Panc1 (cell line): Measurements from ENCODE around the gene EIF2B5. TPM values are rescaled to one million over a fixed set of nuclear protein-coding genes. Genes with fewer than 3 reads are reported as not detected.

Experiments used
- ATAC-seq: fragments of 200-7000 bp; cut with Tn5 transposase; 2 replicates; pipeline ENCODE4 v1.9.1; 2020; ENCODE audit warnings: mild to moderate bottlenecking, moderate library complexity
- BruUV-seq: library from RNA; stranded (reverse); fragments of 400-500 nt; replicated peaks from 2 replicates; lab custom pipeline; 2021; lab: Mats Ljungman, UMichigan
- CTCF ChIA-PET: fragments of 300-600 bp; sonication (Branson Sonifier 250); formaldehyde crosslinking; loops from one replicate; lab custom pipeline; 2022; ENCODE audit warnings: antibody characterized with exemption; lab: Charles Lee
- POLR2A ChIA-PET: fragments of 300-600 bp; sonication (Branson Sonifier 250); formaldehyde crosslinking; loops from one replicate; lab custom pipeline; 2022; ENCODE audit warnings: antibody characterized with exemption; lab: Charles Lee
- DNase-seq: peaks from one replicate; pipeline ENCODE4 v3.0.0-alpha.2; 2010; ENCODE audit warnings: low read depth, low spot score
- H3K27ac ChIP-seq: 2 replicates; pipeline ENCODE4 v1.5.1; 2011; ENCODE audit warnings: mild to moderate bottlenecking, low read length, inconsistent platforms
- H3K27me3 ChIP-seq: fragments of 200-500 bp; sonication (Bioruptor generic); 2 replicates; pipeline ENCODE4 v1.6.0; 2014; ENCODE audit warnings: low read length, inconsistent platforms; ENCODE audit not compliant: control insufficient read depth, insufficient read depth
- H3K36me3 ChIP-seq: fragments of 200-500 bp; sonication (Bioruptor generic); 2 replicates; pipeline ENCODE4 v1.5.1; 2014; ENCODE audit warnings: inconsistent platforms, mild to moderate bottlenecking, low read length, moderate library complexity; ENCODE audit not compliant: control insufficient read depth, insufficient read depth
- H3K4me1 ChIP-seq: 2 replicates; pipeline ENCODE4 v1.5.1; 2011; ENCODE audit warnings: inconsistent platforms, mild to moderate bottlenecking, low read length, moderate library complexity; ENCODE audit not compliant: control insufficient read depth, insufficient read depth
- H3K4me3 ChIP-seq, 2 experiments: 2 replicates each; pipeline ENCODE4 v1.5.1; 2011 to 2012; ENCODE audit warnings: low read depth in 2 of 2, low read length in 2 of 2, mild to moderate bottlenecking in 2 of 2, inconsistent platforms in 1 of 2, moderate library complexity in 1 of 2
- H3K9me3 ChIP-seq: fragments of 200-500 bp; sonication (Bioruptor generic); 2 replicates; pipeline ENCODE4 v1.5.1; 2014; ENCODE audit warnings: low read depth, mild to moderate bottlenecking, inconsistent platforms, low read length, moderate library complexity; ENCODE audit not compliant: control insufficient read depth, insufficient read depth
- CTCF ChIP-seq: fragments of 450-650 bp; IDR thresholded peaks from 2 replicates; pipeline ENCODE4 v1.5.1; 2017; ENCODE audit warnings: mild to moderate bottlenecking
- POLR2AphosphoS5 ChIP-seq: IDR thresholded peaks from 2 replicates; pipeline ENCODE4 v1.6.1; 2012; ENCODE audit warnings: mild to moderate bottlenecking, low read depth, low read length, moderate library complexity
- SIN3A ChIP-seq: IDR thresholded peaks from 2 replicates; pipeline ENCODE4 v1.6.1; 2012; ENCODE audit warnings: low read depth, mild to moderate bottlenecking, low read length, moderate library complexity, borderline replicate concordance; ENCODE audit not compliant: insufficient read depth
- TCF7L2 ChIP-seq: IDR thresholded peaks from 2 replicates; pipeline ENCODE4 v1.6.1; 2011; ENCODE audit warnings: mild to moderate bottlenecking, low read depth, low read length, inconsistent platforms
- in situ Hi-C: cut with HindIII; loops from 2 replicates; pipeline ENCODE4 v1.10.0; 2016; ENCODE audit warnings: low sequenced_read_pairs, low pct_unique_long_range_greater_than_20kb
- intact Hi-C: fragments of 100-400 bp; cut with micrococcal nuclease; formaldehyde crosslinking; loops from one replicate; pipeline ENCODE4 v1.10.0; 2022; ENCODE audit not compliant: unreplicated experiment
- total RNA-seq: library from RNA; stranded (reverse); gene quantifications from one replicate; pipeline ENCODE4 v1.2.1, GENCODE V29; 2021; ENCODE audit not compliant: unreplicated experiment
- TF ChIP-seq, protein P1 (sequence below), 2 experiments: IDR thresholded peaks; 2 replicates each; pipeline ENCODE4 v1.6.1; 2011 to 2012; ENCODE audit warnings: low read depth in 2 of 2, control low read depth in 1 of 2, low read length in 1 of 2, mild to moderate bottlenecking in 1 of 2, moderate library complexity in 1 of 2; ENCODE audit not compliant: insufficient read depth in 1 of 2

Gene EIF2B5
- total RNA-seq, 1 experiment from 2014 or later: 60.2 TPM

DNA sequence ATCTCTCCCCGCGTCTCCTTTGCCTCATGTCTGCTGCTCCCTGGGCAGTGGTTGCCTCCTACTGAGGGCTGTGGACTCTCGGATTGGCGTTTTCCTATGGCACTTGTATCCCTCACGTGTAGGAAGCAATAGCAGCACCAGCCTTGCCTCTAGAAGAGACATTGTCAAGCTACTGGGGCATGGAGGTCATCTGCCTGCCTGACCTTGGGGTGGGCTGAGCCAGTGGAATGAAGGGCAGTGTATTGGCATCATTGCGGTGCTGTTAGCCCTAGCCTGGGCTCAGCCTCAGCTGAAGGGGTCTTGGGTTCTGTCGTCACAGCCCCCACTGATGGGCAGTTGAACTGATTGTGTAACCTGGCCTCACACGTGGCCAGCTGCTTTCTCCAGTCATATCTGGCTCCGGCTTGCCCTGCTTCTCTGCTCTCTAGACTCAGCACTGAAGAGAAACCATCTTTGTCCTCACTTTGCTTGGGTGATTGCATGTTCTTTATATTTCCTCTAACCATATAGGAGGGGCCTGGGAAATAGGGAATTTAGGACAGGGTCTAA is 58.9 kb downstream of the EIF2B5 start:
- H3K36me3 ChIP-seq: peaks cover 27% of the 10 kb centered on the region
- POLR2A ChIA-PET: no interaction called here
- no peaks in the 10 kb centered on the region for H3K27me3 ChIP-seq
- no peak overlapping the region for H3K27ac ChIP-seq
- no peaks in the 10 kb centered on the region for H3K9me3 ChIP-seq
- in situ Hi-C loops (no loop called here), intact Hi-C loops (no loop called here)
- H3K4me1 ChIP-seq: no peaks in the 10 kb centered on the region
- no TSS peak for BruUV-seq
- TF ChIP-seq CTCF (no peak), TCF7L2 (no peak), SIN3A (no peak), POLR2AphosphoS5 (no peak)
- TF ChIP-seq, protein P1, sequence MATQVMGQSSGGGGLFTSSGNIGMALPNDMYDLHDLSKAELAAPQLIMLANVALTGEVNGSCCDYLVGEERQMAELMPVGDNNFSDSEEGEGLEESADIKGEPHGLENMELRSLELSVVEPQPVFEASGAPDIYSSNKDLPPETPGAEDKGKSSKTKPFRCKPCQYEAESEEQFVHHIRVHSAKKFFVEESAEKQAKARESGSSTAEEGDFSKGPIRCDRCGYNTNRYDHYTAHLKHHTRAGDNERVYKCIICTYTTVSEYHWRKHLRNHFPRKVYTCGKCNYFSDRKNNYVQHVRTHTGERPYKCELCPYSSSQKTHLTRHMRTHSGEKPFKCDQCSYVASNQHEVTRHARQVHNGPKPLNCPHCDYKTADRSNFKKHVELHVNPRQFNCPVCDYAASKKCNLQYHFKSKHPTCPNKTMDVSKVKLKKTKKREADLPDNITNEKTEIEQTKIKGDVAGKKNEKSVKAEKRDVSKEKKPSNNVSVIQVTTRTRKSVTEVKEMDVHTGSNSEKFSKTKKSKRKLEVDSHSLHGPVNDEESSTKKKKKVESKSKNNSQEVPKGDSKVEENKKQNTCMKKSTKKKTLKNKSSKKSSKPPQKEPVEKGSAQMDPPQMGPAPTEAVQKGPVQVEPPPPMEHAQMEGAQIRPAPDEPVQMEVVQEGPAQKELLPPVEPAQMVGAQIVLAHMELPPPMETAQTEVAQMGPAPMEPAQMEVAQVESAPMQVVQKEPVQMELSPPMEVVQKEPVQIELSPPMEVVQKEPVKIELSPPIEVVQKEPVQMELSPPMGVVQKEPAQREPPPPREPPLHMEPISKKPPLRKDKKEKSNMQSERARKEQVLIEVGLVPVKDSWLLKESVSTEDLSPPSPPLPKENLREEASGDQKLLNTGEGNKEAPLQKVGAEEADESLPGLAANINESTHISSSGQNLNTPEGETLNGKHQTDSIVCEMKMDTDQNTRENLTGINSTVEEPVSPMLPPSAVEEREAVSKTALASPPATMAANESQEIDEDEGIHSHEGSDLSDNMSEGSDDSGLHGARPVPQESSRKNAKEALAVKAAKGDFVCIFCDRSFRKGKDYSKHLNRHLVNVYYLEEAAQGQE (IDR thresholded peaks at IDR 0.05; ENCODE audit: insufficient read depth in 1 of 2, low read depth in 2 of 2, low read length in 1 of 2): no peak
- DNase-seq (no peak), ATAC-seq (no peak)
- H3K4me3 ChIP-seq: no peak overlapping the region
- CTCF ChIA-PET: no interaction called here

Other genes with a start within 250 kb of the EIF2B5 start
- gene ABCC5, start 117.5 kb upstream of the EIF2B5 start, total RNA-seq: 35.1 TPM
- not detected for gene HTR3D, start 103.6 kb upstream of the EIF2B5 start, total RNA-seq
- gene HTR3C, start 82.3 kb upstream of the EIF2B5 start, total RNA-seq: not detected
- not detected for gene HTR3E, start 38.3 kb upstream of the EIF2B5 start, total RNA-seq
- gene DVL3, start 20.0 kb downstream of the EIF2B5 start, total RNA-seq: 97.2 TPM
- 335 TPM for gene AP2M1, start 39.5 kb downstream of the EIF2B5 start, total RNA-seq
- 101 TPM for gene ABCF3, start 50.8 kb downstream of the EIF2B5 start, total RNA-seq
- 0.28 TPM for gene VWA5B2, start 94.2 kb downstream of the EIF2B5 start, total RNA-seq
- gene ALG3, start 113.6 kb downstream of the EIF2B5 start, total RNA-seq: 72.7 TPM
- 10.7 TPM for gene EEF1AKMT4, start 114.3 kb downstream of the EIF2B5 start, total RNA-seq
- gene CAMK2N2, start 126.2 kb downstream of the EIF2B5 start, total RNA-seq: 5.7 TPM
- not detected for gene ECE2, start 140.7 kb downstream of the EIF2B5 start, total RNA-seq
- 536 TPM for gene PSMD2, start 163.9 kb downstream of the EIF2B5 start, total RNA-seq
- gene EIF4G1, start 179.2 kb downstream of the EIF2B5 start, total RNA-seq: 798 TPM
- 30.1 TPM for gene FAM131A, start 202.2 kb downstream of the EIF2B5 start, total RNA-seq
- 22.5 TPM for gene CLCN2, start 226.2 kb downstream of the EIF2B5 start, total RNA-seq
- gene POLR2H, start 226.4 kb downstream of the EIF2B5 start, total RNA-seq: 156 TPM
- gene THPO, start 242.8 kb downstream of the EIF2B5 start, total RNA-seq: not detected
- 1.4 TPM for gene CHRD, start 244.7 kb downstream of the EIF2B5 start, total RNA-seq